ENCODE results near the gene RBMS3.

GRCh38 chr3:29381595-29381994, 100.7 kb downstream of the RBMS3 start:
- no peak for TF ChIP-seq CTCF (conservative IDR thresholded peaks at IDR 0.05 in 1 of 2, IDR thresholded peaks at IDR 0.05 in 1 of 2; ENCODE audit: low read depth in 1 of 2, low read length in 2 of 2)
- TF ChIP-seq EZH2 (IDR thresholded peaks at IDR 0.05; ENCODE audit: low read length, missing control alignments): no peak
